GM10266 (cell line): ENCODE results near the gene ZBTB1.
A peak's percentile ranks its signal among the peaks of the same experiment; 100 is the strongest.

Source experiments
- DNase-seq: peaks from one replicate; pipeline ENCODE4 v3.0.0; 2012; ENCODE audit errors: extremely low spot score
- TF ChIP-seq, protein P1 (sequence below): IDR thresholded peaks from 2 replicates; pipeline ENCODE4 v1.5.1; 2012; ENCODE audit warnings: mild to moderate bottlenecking, low read depth; ENCODE audit not compliant: control insufficient read depth, insufficient read depth; ENCODE audit errors: missing control alignments

The ZBTB1 gene

DNA sequence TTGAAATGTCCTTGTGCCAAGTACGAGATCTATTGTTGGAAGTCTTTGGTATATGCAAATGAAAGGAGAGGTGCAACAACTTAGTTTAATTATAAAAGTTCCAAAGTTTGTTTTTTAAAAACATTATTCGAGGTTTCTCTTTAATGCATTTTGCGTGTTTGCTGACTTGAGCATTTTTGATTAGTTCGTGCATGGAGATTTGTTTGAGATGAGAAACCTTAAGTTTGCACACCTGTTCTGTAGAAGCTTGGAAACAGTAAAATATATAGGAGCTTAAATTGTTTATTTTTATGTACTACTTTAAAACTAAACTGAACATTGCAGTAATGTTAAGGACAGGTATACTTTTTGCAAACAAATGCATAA is 38.2 kb downstream of the ZBTB1 start:
- TF ChIP-seq, protein P1, sequence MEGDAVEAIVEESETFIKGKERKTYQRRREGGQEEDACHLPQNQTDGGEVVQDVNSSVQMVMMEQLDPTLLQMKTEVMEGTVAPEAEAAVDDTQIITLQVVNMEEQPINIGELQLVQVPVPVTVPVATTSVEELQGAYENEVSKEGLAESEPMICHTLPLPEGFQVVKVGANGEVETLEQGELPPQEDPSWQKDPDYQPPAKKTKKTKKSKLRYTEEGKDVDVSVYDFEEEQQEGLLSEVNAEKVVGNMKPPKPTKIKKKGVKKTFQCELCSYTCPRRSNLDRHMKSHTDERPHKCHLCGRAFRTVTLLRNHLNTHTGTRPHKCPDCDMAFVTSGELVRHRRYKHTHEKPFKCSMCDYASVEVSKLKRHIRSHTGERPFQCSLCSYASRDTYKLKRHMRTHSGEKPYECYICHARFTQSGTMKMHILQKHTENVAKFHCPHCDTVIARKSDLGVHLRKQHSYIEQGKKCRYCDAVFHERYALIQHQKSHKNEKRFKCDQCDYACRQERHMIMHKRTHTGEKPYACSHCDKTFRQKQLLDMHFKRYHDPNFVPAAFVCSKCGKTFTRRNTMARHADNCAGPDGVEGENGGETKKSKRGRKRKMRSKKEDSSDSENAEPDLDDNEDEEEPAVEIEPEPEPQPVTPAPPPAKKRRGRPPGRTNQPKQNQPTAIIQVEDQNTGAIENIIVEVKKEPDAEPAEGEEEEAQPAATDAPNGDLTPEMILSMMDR: no peak
- no peak for DNase-seq

DNA sequence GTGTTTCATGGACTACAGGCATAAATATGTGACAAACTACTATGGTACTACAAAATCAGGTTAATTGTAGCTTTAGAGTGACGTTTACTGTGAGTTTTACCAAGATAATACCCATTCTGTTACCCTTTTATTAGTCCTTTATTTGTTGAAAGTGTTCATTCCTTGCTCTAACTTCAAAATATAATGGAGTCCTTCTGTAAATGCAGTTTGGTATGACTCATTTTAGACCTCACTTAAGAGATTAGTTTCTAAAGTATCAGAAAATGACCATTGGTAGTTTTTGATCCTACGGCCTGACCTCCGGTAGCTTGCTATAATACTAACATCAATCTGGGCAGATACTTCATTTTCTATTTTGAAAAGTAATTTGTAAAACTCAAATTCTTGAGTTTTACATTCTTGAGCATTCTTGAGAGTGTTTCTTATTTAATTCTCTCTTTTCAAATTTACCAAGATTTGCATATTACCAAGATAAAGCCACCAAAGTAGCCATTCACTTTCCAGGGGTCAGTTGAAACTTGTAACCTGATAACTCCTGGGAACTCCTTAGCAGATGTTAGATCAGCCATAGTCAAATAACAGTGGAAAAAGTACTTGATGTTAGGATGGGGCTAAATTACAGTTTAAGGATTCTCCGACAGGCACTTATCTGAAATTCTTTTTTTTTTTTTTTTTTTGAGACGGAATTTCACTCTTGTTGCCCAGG is 40.2 kb downstream of the ZBTB1 start:
- no peak for DNase-seq
- TF ChIP-seq, protein P1: no peak

DNA sequence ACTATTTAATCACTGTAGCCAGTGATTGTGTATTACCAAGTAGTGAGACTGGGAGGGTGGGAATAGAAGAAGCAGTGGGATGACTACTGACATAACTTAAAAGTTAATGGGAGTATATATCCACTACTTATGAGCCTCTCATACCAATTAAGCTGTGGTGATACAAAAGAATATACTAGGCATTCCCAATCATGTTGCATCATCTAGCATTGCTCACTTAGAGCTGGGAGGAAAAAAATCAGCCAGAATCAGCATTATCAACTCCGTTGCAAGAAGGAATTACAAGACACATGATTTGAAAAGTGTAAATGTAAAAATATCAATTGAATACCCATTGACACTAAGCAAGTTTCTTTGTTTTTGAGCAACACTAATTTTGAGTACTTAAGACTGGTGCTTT is 44.4 kb downstream of the ZBTB1 start:
- TF ChIP-seq, protein P1: no peak
- no peak for DNase-seq

- TF ChIP-seq, protein P1: no peak
- peak; percentile 47 for DNase-seq
Observed at GRCh38 chr14:64549791-64550620, 45.4 kb downstream of the ZBTB1 start, which contains the start of gene PPP1R36. Gene PPP1R36, plus strand, starts transcription at chr14:64549961. Its CDS starts 37 bp downstream, at chr14:64549998.

DNA sequence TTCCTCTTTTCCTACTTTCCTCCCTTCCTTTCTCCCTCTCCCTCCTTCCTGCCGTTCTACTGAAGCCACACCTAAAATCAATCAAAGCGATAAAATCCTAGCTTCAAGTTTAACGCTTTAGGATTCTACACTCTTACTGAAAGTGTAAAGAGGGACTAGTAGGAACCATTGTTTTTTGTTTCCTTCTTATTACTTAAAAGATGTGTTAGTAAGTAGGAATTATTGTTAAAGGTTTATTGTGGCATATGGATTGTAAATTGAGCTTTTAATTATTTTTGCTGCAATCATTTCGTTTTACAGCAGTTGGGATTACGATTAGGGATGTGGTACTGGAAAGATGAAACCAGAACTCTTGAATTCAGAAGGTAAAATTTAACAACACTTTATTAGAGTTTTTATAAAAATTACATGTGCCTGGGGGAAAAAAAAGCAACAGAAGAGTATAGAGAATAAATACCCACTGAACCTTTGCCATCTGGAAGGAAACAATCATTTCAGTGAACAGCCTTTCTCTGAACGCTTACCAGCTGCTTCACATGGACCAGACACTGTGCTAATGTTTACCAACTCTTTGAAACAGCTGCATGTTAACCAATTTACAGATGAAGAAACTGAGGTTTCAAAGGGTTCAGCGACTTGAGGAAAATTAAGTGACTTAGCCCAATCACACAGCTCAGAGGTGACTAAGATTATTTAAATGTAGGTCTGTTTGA is 46.2 kb downstream of the ZBTB1 start:
- TF ChIP-seq, protein P1: no peak
- no peak for DNase-seq

DNA sequence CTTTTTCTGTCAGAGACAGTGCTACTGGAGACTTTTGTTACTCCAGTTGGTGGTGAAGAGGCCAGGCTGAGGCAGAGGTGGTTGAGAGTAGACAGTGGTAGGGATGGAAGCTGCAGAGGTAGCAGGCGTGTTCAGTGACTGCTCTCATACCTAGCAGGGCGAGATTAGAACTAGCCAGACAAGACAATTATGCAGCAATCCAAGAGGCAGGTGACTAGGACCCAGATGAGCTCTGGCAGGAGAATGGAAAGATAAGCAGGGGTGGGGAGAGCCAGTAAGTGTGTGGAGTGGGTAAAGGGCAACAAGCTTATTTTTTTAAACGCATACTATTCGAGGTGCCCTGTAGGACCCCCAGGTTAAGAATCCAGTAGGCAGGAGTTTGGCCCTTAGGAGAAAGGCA is 50.0 kb downstream of the ZBTB1 start:
- TF ChIP-seq, protein P1: no peak
- no peak for DNase-seq
